NCI-H510A treated with DMSO at 0.1 percent for 48 hours (cell line): Measurements from ENCODE around the gene NCR3LG1.

Experiments
- DNase-seq: peaks from one replicate; lab custom pipeline; 2025; lab: John Stamatoyannopoulos, UW

The NCR3LG1 gene

GRCh38 chr11:17371614-17372013, 20.0 kb downstream of the NCR3LG1 start:
- no peak for DNase-seq

GRCh38 chr11:17375547-17375946, 23.9 kb downstream of the NCR3LG1 start:
- no peak for DNase-seq

- no peak for DNase-seq
Measured at GRCh38 chr11:17376493-17376892, 24.9 kb downstream of the NCR3LG1 start.

- DNase-seq: no peak
Measured at GRCh38 chr11:17378655-17379054, 27.1 kb downstream of the NCR3LG1 start.

GRCh38 chr11:17379383-17380180, 28.0 kb downstream of the NCR3LG1 start:
- no peak for DNase-seq

- DNase-seq: no peak
Measured at GRCh38 chr11:17381156-17381555, 29.6 kb downstream of the NCR3LG1 start.

GRCh38 chr11:17382046-17382728, 30.6 kb downstream of the NCR3LG1 start:
- DNase-seq: no peak

- DNase-seq: no peak
Measured at GRCh38 chr11:17383461-17383860, 31.9 kb downstream of the NCR3LG1 start.

- DNase-seq: peak; percentile 26
Measured at GRCh38 chr11:17384002-17384511, 32.5 kb downstream of the NCR3LG1 start.

- no peak for DNase-seq
Measured at GRCh38 chr11:17385492-17385891, 33.9 kb downstream of the NCR3LG1 start.

- no peak for DNase-seq
Measured at GRCh38 chr11:17385926-17386325, 34.3 kb downstream of the NCR3LG1 start.

GRCh38 chr11:17386331-17387084, 34.9 kb downstream of the NCR3LG1 start:
- DNase-seq: peak; percentile 22

- DNase-seq: no peak
Measured at GRCh38 chr11:17387254-17387653, 35.7 kb downstream of the NCR3LG1 start.

GRCh38 chr11:17387811-17388210, 36.2 kb downstream of the NCR3LG1 start:
- no peak for DNase-seq

GRCh38 chr11:17388609-17389210, 37.1 kb downstream of the NCR3LG1 start, which contains the start of gene KCNJ11:
Gene KCNJ11 (minus strand): TSS chr11:17388659. CDS start chr11:17388091, 568 bp downstream.
- DNase-seq: peak; percentile 5

- peak; percentile 63 for DNase-seq
Measured at GRCh38 chr11:17389211-17389956, 37.8 kb downstream of the NCR3LG1 start.

- no peak for DNase-seq
Measured at GRCh38 chr11:17389957-17390649, 38.5 kb downstream of the NCR3LG1 start.

GRCh38 chr11:17391493-17392355, 40.1 kb downstream of the NCR3LG1 start:
- DNase-seq: peak; percentile 82

GRCh38 chr11:17392872-17393271, 41.3 kb downstream of the NCR3LG1 start:
- DNase-seq: no peak

GRCh38 chr11:17393472-17393871, 41.9 kb downstream of the NCR3LG1 start:
- DNase-seq: no peak
